Kidney (tissue), 14 donors: Measurements from ENCODE around the gene MAPK10. TPM values are rescaled to one million over a fixed set of nuclear protein-coding genes. Genes with fewer than 3 reads are reported as not detected.
"Not testable (repeated sequence)": the region's sequence is repeated elsewhere in the genome, so short reads cannot be mapped to it uniquely, and the experiment has no call there.

ENCODE experiments used
- DNase-seq, 5 donors: peaks; one replicate each; pipeline ENCODE4 v3.0.0-alpha.2; 2013 to 2020
- FAIRE-seq: peaks from 2 replicates; lab custom pipeline; 2012; peaks lifted over from hg19 to GRCh38; lab: Jason Lieb, UNC
- H3K27ac ChIP-seq, 2 donors: one replicate each; pipeline ENCODE4 v1.7.0; 2013; ENCODE audit warnings: low read depth in 2 of 2, low read length in 2 of 2, inconsistent platforms in 1 of 2
- H3K27me3 ChIP-seq: one replicate; pipeline ENCODE4 v1.7.1; 2013; ENCODE audit warnings: low read length, inconsistent platforms; ENCODE audit not compliant: control insufficient read depth, insufficient read depth
- H3K36me3 ChIP-seq, 3 donors: one replicate each; pipeline versions ENCODE4 v1.7.0 to v1.7.1; 2013; ENCODE audit warnings: low read length in 3 of 3, control low read depth in 1 of 3, inconsistent platforms in 1 of 3; ENCODE audit not compliant: insufficient read depth in 3 of 3, control insufficient read depth in 2 of 3
- H3K4me1 ChIP-seq, 3 donors: one replicate each; pipeline versions ENCODE4 v1.7.0 to v1.7.1; 2013; ENCODE audit warnings: low read length in 3 of 3, inconsistent platforms in 1 of 3, low read depth in 1 of 3; ENCODE audit not compliant: control insufficient read depth in 2 of 3, insufficient read depth in 2 of 3
- H3K4me3 ChIP-seq, 3 donors: one replicate each; pipeline versions ENCODE4 v1.7.0 to v1.8.1; 2013; ENCODE audit warnings: low read length in 3 of 3, control low read depth in 1 of 3, inconsistent platforms in 1 of 3
- H3K9ac ChIP-seq, 3 donors: one replicate each; pipeline versions ENCODE4 v1.7.0 to v1.7.1; 2013; ENCODE audit warnings: low read length in 3 of 3, control low read depth in 1 of 3, inconsistent platforms in 1 of 3
- H3K9me3 ChIP-seq, 3 donors: one replicate each; pipeline versions ENCODE4 v1.7.0 to v1.7.1; 2013; ENCODE audit warnings: low read length in 3 of 3, control low read depth in 1 of 3, inconsistent platforms in 1 of 3; ENCODE audit not compliant: control insufficient read depth in 2 of 3, insufficient read depth in 1 of 3
- intact Hi-C: fragments of 100-400 bp; cut with DNase I; formaldehyde crosslinking; loops from one replicate; pipeline ENCODE4 v1.11.1; 2022
- polyA plus RNA-seq: library from polyadenylated mRNA; stranded (reverse); fragments of 350-450 nt; fragmentation: Illumina TruSeq; extraction: RNeasy Lipid Tissue Mini Kit (QIAGEN cat#74804); gene quantifications from one replicate; pipeline ENCODE4 v1.2.3, GENCODE V29; 2014; ENCODE audit warnings: low read depth, low replicate concordance; ENCODE audit not compliant: insufficient read depth
- total RNA-seq: library from RNA; stranded (reverse); fragmentation: NEBNext Ultra II Directional; extraction: Animal tissue kit (Norgen Biotek cat#: 25700); gene quantifications from one replicate; pipeline ENCODE4 v1.2.1, GENCODE V29; 2021
- TF ChIP-seq, protein P1 (sequence below): IDR thresholded peaks from 3 replicates; pipeline ENCODE4 v1.5.1; 2012; ENCODE audit warnings: mild to moderate bottlenecking, moderate library complexity, borderline replicate concordance; ENCODE audit not compliant: insufficient read depth; ENCODE audit errors: extremely low read depth
- donor health status: control.
- donor health status: control.
- donor health status: control.
- donor health status: control.
- donor health status: control.
- donor health status: DM: yes; HTN: yes; CAD: no.
- donor health status: Normal renal cell carcinoma (clear cell type).

Gene MAPK10
- total and polyA plus RNA-seq, 2 donors from 2014 or later, result 27.6 to 54.5 TPM

DNA sequence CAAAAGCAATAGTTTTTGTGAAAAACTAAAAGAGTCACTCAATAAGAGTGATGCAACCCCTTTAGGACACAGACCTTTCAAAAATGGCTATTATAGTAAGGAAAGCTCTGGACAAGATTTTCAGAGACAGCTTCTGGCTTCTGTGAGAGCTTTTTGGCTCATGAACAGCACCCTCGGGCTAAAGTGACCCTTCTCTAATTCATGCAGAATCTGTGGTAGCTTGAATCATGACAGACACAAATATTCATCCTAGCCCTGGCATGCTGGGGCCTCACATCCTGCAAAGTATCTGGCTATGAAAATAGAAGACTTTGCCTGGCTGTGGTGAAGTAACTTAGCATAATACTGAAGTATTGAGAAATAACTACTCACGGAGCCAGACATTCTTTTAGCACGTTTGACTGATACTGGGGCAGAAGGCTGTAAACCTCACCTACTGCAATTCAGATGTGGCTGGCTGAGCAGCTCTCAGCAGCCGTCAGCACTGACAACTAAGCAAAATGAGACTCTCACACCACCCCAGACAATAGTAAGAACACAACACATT is 327.3 kb downstream of the MAPK10 start:
- H3K9me3 ChIP-seq, result no peaks in the 10 kb centered on the region
- H3K4me1 ChIP-seq, result peaks cover 0 to 2% (median 0%) of the 10 kb centered on the region in 3 donors
- peak in 1 of 5 donors; percentile 35 for DNase-seq
- TF ChIP-seq, protein P1, sequence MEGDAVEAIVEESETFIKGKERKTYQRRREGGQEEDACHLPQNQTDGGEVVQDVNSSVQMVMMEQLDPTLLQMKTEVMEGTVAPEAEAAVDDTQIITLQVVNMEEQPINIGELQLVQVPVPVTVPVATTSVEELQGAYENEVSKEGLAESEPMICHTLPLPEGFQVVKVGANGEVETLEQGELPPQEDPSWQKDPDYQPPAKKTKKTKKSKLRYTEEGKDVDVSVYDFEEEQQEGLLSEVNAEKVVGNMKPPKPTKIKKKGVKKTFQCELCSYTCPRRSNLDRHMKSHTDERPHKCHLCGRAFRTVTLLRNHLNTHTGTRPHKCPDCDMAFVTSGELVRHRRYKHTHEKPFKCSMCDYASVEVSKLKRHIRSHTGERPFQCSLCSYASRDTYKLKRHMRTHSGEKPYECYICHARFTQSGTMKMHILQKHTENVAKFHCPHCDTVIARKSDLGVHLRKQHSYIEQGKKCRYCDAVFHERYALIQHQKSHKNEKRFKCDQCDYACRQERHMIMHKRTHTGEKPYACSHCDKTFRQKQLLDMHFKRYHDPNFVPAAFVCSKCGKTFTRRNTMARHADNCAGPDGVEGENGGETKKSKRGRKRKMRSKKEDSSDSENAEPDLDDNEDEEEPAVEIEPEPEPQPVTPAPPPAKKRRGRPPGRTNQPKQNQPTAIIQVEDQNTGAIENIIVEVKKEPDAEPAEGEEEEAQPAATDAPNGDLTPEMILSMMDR, result no peak
- no peak for FAIRE-seq
- no peaks in the 10 kb centered on the region for H3K27me3 ChIP-seq
- H3K4me3 ChIP-seq, result no peak overlapping the region
- intact Hi-C loops, result no loop called here
- H3K36me3 ChIP-seq, result peaks cover 0 to 2% (median 0%) of the 10 kb centered on the region in 3 donors
- H3K27ac ChIP-seq, result peak overlapping the region in 1 of 2 donors; percentile 10
- H3K9ac ChIP-seq, result no peak overlapping the region

GRCh38 chr4:86031927-86032326 is 327.9 kb downstream of the MAPK10 start:
- DNase-seq (no peak), FAIRE-seq (no peak)
- Histone ChIP-seq H3K9me3 (no peaks in the 10 kb centered on the region), H3K27me3 (no peaks in the 10 kb centered on the region), H3K27ac (no peak overlapping the region), H3K36me3 (peaks cover 0 to 2% (median 0%) of the 10 kb centered on the region in 3 donors), H3K9ac (no peak overlapping the region), H3K4me1 (peaks cover 0 to 2% (median 0%) of the 10 kb centered on the region in 3 donors), H3K4me3 (no peak overlapping the region)
- TF ChIP-seq, protein P1, result no peak
- intact Hi-C loops, result no loop called here

- H3K9me3 ChIP-seq, result no peaks in the 10 kb centered on the region
- H3K9ac ChIP-seq, result no peak overlapping the region
- FAIRE-seq (no peak), DNase-seq (no peak)
- no peaks in the 10 kb centered on the region for H3K4me1 ChIP-seq
- intact Hi-C loops, result no loop called here
- TF ChIP-seq, protein P1, result no peak
- no peaks in the 10 kb centered on the region for H3K27me3 ChIP-seq
- H3K36me3 ChIP-seq, result peaks cover 0 to 2% (median 0%) of the 10 kb centered on the region in 3 donors
- no peak overlapping the region for H3K27ac ChIP-seq
- no peak overlapping the region for H3K4me3 ChIP-seq
These were observed 333.1 kb downstream of the MAPK10 start for GRCh38 chr4:86026720-86027119.

GRCh38 chr4:86021671-86022070 is 338.2 kb downstream of the MAPK10 start:
- intact Hi-C loops, H3K4me1 ChIP-seq, H3K9me3 ChIP-seq, H3K4me3 ChIP-seq, DNase-seq, H3K9ac ChIP-seq, H3K27me3 ChIP-seq, H3K36me3 ChIP-seq, FAIRE-seq, H3K27ac ChIP-seq: not testable (repeated sequence)
